IPS DF 4.7 (cell line): ENCODE measurements around the gene PSME4.

ENCODE experiments used
- DNase-seq: peaks from one replicate; pipeline ENCODE4 v3.0.0-alpha.2; 2013; ENCODE audit warnings: low spot score; ENCODE audit errors: extremely low read depth

The PSME4 gene, protein sequence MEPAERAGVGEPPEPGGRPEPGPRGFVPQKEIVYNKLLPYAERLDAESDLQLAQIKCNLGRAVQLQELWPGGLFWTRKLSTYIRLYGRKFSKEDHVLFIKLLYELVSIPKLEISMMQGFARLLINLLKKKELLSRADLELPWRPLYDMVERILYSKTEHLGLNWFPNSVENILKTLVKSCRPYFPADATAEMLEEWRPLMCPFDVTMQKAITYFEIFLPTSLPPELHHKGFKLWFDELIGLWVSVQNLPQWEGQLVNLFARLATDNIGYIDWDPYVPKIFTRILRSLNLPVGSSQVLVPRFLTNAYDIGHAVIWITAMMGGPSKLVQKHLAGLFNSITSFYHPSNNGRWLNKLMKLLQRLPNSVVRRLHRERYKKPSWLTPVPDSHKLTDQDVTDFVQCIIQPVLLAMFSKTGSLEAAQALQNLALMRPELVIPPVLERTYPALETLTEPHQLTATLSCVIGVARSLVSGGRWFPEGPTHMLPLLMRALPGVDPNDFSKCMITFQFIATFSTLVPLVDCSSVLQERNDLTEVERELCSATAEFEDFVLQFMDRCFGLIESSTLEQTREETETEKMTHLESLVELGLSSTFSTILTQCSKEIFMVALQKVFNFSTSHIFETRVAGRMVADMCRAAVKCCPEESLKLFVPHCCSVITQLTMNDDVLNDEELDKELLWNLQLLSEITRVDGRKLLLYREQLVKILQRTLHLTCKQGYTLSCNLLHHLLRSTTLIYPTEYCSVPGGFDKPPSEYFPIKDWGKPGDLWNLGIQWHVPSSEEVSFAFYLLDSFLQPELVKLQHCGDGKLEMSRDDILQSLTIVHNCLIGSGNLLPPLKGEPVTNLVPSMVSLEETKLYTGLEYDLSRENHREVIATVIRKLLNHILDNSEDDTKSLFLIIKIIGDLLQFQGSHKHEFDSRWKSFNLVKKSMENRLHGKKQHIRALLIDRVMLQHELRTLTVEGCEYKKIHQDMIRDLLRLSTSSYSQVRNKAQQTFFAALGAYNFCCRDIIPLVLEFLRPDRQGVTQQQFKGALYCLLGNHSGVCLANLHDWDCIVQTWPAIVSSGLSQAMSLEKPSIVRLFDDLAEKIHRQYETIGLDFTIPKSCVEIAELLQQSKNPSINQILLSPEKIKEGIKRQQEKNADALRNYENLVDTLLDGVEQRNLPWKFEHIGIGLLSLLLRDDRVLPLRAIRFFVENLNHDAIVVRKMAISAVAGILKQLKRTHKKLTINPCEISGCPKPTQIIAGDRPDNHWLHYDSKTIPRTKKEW (N-terminal part only)

DNA sequence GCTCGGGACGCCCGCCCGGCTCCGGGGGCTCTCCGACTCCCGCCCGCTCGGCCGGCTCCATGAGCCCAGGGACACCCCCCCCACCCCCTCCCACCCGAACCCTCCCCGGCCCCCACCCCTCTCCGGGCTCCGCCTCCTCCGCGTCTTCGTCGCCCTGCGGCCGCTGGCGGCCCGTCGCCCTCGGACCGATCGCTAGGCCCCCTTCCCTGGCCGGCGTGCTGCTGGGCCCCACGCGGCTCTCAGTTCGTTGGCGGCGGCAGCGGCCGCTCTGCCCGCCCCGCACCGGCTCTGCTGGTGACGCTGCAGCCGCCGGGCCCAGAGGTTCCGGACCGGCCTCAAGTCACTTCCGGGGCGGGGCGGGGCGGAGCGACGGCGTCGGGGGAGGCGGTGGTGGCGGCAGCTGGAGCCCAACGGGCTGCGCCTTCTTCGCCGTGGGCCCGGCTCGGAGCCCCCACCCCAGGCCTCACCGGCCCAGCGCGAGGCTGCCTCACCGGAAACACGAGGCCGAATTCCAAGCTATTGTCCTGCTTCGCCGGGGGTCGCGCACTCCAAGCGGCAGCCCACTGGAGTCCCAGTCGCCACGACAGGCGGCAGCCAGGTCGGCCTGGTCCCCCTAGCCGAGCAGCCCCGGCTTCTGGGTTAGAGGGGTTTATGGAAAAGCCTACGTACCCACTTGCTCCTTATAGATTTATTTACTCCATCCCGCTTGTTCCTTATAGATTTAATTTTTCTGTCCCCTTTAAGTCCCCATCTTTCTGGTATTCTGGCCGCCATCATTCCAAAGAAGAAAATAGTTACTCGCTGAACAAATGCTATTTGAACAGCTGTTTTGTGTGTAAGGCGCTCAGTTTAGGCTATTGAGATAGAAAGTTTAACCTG is at the start of gene PSME4:
PSME4 (minus strand) TSS at position 270 of the 879 bp plus-strand sequence; CDS start at position 61, 209 bp downstream.
- peak; percentile 36 for DNase-seq

DNA sequence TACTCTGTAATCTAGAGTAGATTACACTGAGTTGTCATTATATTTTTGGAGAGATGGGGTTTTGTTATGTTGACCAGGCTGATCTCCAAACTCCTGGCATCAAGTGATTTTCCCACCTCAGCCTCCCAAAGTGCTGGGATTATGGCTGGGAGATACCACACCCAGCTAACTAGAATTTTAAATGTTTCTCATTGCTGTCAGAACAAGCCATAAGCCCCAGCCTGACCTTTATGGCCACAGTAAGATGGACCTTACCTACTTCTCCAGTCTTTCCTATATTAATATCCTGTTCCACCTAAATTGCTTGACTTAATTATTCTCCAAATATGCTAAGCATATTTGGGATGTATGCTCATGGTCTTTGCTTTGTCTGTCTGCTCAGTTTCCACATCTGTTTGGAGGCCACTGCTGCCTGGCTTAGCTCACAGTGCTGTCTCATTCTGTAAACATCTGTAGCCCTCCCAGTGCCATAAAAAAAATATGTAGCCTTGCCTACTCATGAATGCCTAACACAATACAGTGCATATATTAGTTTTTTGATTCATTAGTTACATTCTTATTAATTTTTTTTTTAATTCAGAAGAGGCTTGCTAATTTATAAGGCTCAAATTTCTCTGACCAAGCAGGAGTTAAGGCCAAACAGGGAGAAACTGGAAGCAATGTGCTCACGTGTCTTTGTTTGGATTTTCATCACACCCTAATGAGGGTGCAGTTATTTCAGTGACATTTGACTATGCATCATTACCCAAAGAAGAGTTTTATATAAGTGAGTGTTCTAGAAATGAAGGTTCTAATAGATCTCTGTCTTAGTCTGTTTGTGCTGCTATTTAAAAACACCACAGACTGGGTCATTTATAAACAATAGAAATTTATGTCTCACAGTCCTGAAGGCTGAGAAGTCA is 45.3 kb upstream of the PSME4 start:
- no peak for DNase-seq

DNA sequence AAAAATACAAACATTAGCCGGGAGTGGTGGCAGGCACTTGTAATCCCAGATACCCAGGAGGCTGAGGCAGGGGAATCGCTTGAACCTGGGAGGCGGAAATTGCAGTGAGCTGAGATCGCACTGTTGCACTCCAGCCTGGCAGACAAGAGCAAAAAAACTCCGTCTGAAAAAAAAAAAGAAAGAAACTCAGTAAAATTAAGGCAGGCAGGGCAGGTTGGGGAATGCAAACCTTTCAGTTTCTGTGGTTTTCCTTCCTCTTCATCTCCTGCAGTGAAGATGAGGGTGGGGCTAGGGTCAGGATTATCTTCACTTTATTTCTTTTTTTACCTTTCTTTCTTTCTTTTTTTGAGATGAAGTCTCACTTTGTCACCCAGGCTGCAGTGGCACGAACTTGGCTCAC is 43.2 kb upstream of the PSME4 start:
- DNase-seq: no peak

DNA sequence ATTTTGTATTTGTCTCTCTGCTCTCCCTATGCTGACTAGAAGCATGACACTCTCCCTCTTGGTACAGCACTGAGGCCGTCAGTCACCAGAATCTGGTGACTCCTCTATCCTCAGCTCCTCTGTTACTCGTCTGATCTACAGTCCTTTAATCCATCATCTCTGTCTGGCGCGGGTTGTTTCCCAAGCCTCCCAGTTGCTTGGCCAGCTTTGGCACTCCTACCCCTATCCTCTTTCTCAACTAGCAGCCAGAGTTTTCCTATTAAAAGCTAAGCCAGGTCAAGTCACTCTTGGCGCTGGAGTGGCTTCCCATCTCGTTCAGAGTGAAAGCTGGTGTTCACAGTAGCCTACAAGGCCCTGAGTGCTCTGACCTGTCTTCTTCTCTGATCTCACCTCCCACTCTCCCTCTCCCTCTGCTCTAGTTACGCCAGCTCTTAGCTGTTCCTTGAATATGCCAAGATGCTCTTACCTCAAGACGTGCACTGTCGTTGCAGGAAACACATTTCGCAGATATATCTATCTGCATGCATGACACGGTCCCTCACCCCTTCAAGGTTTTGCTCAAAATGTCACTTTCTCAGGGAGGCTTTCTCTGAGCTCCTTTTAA is 41.8 kb upstream of the PSME4 start:
- no peak for DNase-seq

DNA sequence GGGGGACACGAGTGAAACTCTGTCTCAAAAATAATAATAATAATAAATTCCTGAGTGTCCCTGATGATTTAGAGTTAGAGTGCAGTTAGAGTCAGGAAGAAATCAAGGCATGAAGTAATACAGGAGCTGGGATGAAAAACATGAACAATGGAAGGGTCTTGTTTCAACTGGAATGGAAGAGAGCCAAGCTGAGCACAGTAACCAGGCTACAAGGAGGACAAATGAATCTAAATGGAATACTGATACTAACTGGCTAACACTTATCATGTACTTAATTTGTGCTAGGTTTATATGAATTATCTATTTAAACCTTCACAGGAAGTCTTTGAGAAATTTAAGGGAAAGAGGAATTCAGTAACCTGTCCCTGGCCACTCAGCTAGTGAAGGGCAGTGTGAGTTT is 38.8 kb upstream of the PSME4 start:
- no peak for DNase-seq

DNA sequence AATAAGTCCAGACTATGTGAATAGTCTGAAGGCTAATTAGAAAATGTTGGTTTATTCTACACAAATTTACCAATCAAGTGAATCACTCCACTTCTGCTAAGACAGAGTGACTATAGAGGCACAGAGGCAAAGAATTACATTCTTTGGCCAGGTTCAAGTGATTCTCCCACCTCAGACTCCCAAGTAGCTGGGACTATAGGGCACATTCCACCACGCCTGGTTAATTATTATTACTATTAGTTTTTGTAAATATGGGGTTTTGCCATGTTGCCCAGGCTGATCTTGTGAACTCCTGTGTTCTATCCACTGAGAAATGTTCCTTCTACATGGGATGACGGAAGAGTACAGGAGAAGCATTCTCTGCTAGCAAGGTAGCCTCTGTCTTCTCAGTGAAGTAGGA is 37.6 kb upstream of the PSME4 start:
- no peak for DNase-seq

DNA sequence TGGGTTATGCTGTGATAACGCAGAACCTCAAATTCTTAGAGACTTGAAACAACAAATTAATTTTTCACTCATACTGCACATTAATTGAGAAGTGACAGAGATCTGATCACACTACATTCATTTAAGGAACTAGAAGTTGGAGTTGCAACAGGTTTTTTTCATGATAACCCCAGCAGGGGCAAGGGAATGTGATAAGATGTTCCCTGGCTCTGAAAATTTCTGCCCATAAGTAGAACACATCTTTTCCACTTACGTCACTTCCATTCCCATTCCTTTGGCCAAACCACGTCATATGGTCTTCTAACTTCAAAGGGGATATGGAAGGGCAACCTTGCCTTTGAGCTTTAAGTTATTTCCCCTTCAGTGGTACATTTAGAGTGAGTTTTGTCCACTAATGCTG is 29.7 kb upstream of the PSME4 start:
- DNase-seq: no peak

DNA sequence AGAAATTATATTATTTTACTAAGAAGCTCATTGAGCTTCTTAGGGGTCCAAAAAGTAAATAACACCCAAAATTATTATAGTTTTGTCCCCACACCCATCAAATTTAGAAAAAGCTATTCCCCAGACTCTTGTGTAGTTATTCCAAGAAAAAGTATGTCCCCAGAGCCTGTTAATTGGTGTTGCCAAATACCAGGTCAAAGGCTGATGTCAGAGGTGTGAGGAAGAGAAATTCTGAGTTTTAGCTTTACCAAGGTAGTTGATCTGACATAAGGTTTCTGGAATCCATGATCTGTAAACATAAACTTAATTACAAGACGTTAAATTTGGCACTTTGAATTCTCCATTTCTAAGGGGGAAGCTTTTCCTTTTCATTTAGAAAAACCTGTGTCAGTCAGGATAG is 29.3 kb upstream of the PSME4 start:
- no peak for DNase-seq

DNA sequence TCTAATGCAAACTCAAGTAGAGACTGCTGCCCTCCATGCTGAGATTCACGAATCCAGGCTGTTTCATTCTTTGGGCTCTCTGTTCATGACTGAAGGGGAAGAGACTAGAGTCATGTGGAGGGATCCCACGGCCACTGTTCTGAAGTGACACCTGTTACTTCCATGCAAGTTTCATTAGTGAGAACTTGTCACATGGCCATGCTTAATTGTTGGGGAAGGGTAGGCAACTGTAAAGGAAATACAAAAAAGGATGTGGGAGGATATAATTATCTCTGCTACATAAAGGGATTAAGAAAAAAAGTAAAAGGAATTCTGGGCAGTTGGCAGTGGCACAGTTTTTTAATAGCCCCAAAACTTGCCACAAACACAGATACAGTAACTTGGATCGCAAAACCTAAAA is 28.0 kb upstream of the PSME4 start:
- DNase-seq: no peak

DNA sequence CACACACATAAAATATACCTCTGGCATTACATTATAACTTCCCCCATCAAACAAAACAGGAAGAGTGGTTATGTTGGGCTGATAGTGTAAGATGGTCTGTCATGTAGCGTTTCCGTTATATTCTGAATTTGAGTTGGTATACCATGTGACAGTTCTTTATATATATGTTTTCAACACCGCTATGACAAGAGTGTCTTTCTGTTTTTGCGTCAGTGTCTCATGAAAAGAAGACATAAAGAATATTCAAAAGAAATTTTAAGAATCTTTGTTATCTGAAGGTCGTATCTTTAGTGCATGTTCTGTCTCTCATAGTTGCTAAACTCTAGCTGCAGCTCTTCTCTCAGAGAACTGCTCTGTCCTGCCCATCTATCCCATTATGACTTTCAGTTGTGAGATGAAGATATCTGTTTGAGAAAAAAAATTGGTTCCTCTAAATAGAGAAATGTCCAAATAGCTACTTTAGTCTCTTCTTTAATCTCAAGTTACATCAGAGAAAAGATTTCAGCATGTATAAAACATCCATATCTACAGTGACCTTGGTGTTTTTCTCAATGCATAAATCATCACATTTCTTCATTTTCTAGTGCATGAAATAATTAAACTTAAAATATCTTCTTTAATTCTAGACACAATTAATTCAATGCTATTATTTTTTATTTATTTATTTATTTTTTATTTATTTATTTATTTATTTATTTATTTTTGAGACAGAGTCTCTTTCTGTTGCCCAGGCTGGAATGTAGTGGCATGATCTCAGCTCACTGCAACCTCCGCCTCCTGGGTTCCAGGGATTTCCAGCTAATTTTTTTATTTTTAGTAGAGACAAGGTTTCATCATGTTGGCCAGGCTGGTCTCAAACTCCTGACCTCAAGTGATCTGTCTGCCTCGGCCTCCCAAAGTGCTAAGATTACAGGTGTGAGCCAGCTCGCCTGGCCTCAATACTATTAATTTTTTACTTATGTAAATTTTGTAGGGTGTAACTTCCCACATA is 24.3 kb upstream of the PSME4 start:
- no peak for DNase-seq

DNA sequence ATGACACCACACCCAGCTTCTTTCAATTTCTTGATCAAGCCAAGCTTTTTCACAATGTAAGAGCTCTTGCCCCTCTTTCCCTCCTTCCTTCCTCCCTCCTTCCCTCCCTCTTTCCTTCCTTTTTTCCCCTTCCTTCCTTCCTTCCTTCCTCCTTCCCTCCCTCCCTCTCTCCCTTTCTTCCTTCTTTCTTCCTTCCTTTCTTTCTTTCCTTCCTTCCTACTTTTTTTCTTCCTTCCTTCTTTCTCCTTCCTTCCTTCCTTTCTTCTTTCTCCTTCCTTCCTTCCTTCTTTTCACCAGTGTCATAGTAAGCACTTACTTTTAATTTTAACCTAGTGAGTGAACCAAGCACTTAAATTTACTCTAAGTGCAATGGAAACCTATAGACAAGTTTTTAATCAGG is 21.2 kb upstream of the PSME4 start:
- DNase-seq: no peak

DNA sequence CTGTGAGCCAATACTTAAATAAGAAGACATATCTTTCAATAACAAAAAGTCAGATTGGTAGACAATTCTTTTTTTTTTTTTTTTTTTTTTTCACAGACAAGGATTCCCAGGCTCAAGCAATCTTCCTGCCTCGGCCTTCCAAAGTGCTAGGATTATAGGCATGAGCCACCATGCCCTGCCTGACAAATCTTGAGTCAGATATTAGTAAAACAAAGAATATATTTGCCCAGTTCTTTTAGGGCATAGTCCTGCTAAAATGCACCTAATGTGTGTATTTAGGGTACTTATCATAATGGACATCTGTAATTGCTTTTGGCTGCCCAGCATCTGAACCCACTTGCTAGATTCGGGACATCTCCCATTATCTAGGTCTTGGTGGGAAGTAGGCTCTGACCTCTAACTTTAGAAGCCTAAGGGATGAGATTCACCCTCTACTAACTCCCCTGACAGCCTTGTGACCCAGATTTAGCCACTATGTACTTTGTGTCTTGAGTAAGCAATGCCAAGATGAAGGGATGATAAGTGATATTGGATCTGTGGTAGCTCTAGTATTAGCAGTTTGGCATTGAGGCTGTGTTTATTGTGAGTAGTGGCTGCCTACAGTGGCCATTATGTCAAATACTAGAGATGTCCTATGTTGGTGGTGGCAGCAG is 18.5 kb upstream of the PSME4 start:
- no peak for DNase-seq

DNA sequence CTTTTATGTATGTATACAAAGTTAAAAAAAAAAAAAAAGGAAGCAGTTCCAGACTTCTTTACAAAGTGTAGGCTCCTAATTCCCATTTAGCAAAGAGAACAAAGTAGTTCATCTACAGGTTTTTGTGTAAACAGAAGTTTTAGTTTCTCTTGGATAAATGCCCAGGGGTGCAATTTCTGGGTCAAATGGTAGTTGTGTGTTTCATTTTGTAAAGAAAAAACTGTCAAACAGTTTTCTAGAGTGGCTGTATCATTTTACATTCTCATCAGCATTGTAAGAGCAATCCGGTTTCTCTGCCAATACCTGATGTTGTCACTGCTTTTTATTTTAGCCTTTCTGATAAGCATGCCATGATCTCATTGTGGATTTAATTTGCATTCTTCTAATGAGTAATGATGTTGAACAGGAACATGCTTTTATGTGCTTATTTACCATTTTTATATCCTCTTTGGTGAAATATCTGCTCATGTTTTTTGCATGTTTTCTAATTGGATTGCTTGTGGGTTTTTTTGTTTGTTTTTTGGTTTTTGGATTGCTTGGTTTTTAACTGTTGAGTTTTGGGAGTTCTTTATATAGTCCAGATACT is 16.6 kb upstream of the PSME4 start:
- DNase-seq: no peak

DNA sequence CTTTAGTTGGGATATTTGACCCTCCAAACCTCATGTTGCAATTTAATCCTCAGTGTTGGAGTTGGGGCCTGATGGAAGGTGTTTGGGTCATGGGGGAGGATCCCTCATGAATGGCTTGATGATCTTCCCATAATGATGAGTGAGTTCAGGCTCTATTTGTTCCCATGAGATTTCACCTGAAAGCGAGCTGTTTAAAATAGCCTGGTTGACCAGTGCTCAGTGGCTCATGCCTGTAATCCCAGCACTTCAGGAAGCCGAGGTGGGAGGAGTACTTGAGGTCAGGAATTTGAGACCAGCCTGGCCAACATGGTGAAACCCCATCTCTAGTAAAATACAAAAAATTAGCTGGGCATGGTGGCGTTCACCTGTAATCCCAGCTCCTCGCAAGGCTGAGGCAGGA is 14.9 kb upstream of the PSME4 start:
- DNase-seq: no peak

DNA sequence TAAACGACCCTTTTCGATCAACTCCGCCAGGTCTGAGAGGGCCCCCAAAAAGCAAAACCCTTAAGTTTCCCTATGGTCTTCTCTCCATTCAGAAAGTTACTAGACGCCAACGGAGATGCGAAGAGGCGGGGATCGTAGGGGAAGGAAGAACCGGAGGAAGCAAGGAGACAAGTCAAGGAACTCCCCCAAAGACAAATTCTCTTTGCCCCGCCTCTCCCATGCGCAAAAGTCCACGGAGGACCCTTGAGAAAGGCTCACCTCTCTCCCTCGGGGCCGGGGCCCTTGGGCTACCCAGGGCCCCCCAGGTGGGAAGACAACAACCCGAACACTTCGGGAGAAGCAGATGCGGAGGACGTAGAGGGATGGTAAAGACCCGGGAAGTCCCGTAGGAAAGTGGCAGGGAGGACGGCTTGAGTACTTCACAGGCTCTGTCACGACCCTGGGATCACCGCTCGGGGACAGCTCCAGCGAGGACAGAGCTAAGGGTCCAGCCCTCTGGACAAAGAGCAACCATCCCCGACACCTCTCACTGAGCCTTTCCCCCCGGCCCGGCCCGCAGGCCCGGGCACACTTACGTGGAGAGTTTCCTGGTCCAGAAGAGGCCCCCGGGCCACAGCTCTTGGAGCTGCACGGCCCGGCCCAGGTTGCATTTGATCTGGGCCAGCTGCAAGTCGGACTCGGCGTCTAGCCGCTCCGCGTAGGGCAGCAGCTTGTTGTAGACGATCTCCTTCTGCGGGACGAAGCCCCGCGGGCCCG is 647 bp downstream of the PSME4 start:
- no peak for DNase-seq

DNA sequence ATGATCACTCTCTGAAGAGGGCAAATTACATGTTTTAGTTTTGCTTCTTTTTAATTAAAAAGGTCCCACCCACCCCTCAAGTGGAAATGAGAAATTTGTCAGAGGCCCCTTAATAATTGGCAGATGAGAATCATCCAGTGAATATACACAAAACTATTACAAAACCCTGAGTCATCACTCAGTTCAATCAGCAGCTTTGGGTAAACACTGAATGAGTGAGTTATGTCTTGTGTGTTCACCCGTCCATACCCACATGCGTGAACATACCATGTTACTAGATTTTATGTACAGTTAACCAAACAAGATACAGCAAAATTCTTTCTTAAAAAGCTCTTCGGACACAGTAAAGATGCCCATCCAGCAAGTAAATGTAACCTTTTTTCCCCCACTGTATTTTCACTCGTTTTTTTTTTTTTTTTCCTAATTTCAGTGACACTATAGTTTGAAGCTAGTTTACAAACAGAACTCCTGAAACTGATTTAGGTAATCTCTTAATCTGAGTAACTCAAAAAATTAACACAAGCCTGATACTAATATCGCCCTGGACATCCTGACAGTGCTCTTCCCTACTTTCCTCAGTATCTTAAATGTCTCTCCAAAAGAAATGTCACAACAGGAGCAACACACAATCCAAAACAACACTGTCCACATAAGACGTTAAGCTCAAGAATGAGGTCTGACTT is 1.4 kb downstream of the PSME4 start:
- no peak for DNase-seq
